SK-N-SH treated with all-trans-retinoic acid at 6 μM for 48 hours (cell line): ENCODE measurements around the gene FSTL1.

Experiments
- ATAC-seq: fragments of 200-7000 bp; cut with Tn5 transposase; 3 replicates; pipeline ENCODE4 v1.9.1; 2020; ENCODE audit warnings: mild to moderate bottlenecking, moderate library complexity
- ARNTL ChIP-seq: fragments of 450-650 bp; formaldehyde crosslinking; IDR thresholded peaks from 2 replicates; pipeline ENCODE4 v1.5.0; 2020; ENCODE audit warnings: low read depth, mild to moderate bottlenecking, moderate library complexity, borderline replicate concordance
- CSDC2 ChIP-seq: fragments of 250-450 bp; sonication (Bioruptor Pico); IDR thresholded peaks from 2 replicates; pipeline ENCODE4 v1.5.0; 2020; ENCODE audit warnings: mild to moderate bottlenecking, moderate library complexity
- ESRRG ChIP-seq: fragments of 250-450 bp; sonication (Bioruptor Pico); IDR thresholded peaks from 2 replicates; pipeline ENCODE4 v1.6.1; 2021; ENCODE audit warnings: mild to moderate bottlenecking
- GLIS3 ChIP-seq: fragments of 250-450 bp; sonication (Bioruptor Pico); IDR thresholded peaks from 2 replicates; pipeline ENCODE4 v1.5.0; 2020; ENCODE audit warnings: mild to moderate bottlenecking, moderate library complexity
- ISL1 ChIP-seq: fragments of 250-450 bp; sonication (Bioruptor Pico); IDR thresholded peaks from 2 replicates; pipeline ENCODE4 v2.1.2; 2022; ENCODE audit warnings: mild to moderate bottlenecking, moderate library complexity
- OSR1 ChIP-seq: fragments of 250-450 bp; sonication (Bioruptor Pico); IDR thresholded peaks from 2 replicates; pipeline ENCODE4 v1.8.0; 2022; ENCODE audit warnings: moderate library complexity, mild to moderate bottlenecking, inconsistent platforms
- PPARA ChIP-seq: fragments of 250-450 bp; sonication (Bioruptor Pico); IDR thresholded peaks from 2 replicates; pipeline ENCODE4 v1.5.0; 2020; ENCODE audit warnings: mild to moderate bottlenecking, borderline replicate concordance
- RARB ChIP-seq: fragments of 250-450 bp; sonication (Bioruptor Pico); IDR thresholded peaks from 2 replicates; pipeline ENCODE4 v1.8.0; 2021; ENCODE audit warnings: mild to moderate bottlenecking, moderate library complexity
- SNAI2 ChIP-seq: fragments of 250-450 bp; sonication (Bioruptor Pico); IDR thresholded peaks from 2 replicates; pipeline ENCODE4 v1.5.0; 2020; ENCODE audit warnings: mild to moderate bottlenecking, moderate library complexity
- TCF4 ChIP-seq: fragments of 250-450 bp; sonication (Bioruptor Pico); IDR thresholded peaks from 2 replicates; pipeline ENCODE4 v1.8.0; 2021; ENCODE audit warnings: mild to moderate bottlenecking, moderate library complexity, borderline replicate concordance
- ZC3H10 ChIP-seq: fragments of 250-450 bp; sonication (Bioruptor Pico); IDR thresholded peaks from 2 replicates; pipeline ENCODE4 v1.5.1; 2021; ENCODE audit warnings: mild to moderate bottlenecking, moderate library complexity
- ZFP3 ChIP-seq: fragments of 250-450 bp; sonication (Bioruptor Pico); IDR thresholded peaks from 2 replicates; pipeline ENCODE4 v1.5.0; 2020; ENCODE audit warnings: mild to moderate bottlenecking, moderate library complexity
- ZFP30 ChIP-seq: fragments of 450-650 bp; formaldehyde crosslinking; IDR thresholded peaks from 2 replicates; pipeline ENCODE4 v1.5.0; 2022; ENCODE audit warnings: mild to moderate bottlenecking, moderate library complexity
- ZNF565 ChIP-seq: fragments of 450-650 bp; formaldehyde crosslinking; conservative IDR thresholded peaks from 2 replicates; pipeline ENCODE4 v1.5.0; 2020; ENCODE audit warnings: low read depth, mild to moderate bottlenecking, moderate library complexity
- ZNF70 ChIP-seq: fragments of 450-650 bp; formaldehyde crosslinking; IDR thresholded peaks from 2 replicates; pipeline ENCODE4 v1.5.0; 2020; ENCODE audit warnings: mild to moderate bottlenecking, moderate library complexity
- ZNF8 ChIP-seq: fragments of 450-650 bp; formaldehyde crosslinking; IDR thresholded peaks from 2 replicates; pipeline ENCODE4 v1.5.0; 2020; ENCODE audit warnings: mild to moderate bottlenecking, moderate library complexity
- TF ChIP-seq, protein P1 (sequence below): fragments of 250-450 bp; sonication (Bioruptor Pico); IDR thresholded peaks from 2 replicates; pipeline ENCODE4 v1.5.0; 2020; ENCODE audit warnings: mild to moderate bottlenecking, moderate library complexity
- TF ChIP-seq, protein P2 (sequence below): fragments of 250-450 bp; sonication (Bioruptor Pico); IDR thresholded peaks from 2 replicates; pipeline ENCODE4 v1.8.0; 2020; ENCODE audit warnings: mild to moderate bottlenecking, moderate library complexity, borderline replicate concordance
- TF ChIP-seq, protein P3 (sequence below): fragments of 250-450 bp; sonication (Bioruptor Pico); IDR thresholded peaks from 2 replicates; pipeline ENCODE4 v1.5.1; 2021; ENCODE audit warnings: mild to moderate bottlenecking, moderate library complexity
- TF ChIP-seq, protein P4 (sequence below): fragments of 250-450 bp; sonication (Bioruptor Pico); IDR thresholded peaks from 2 replicates; pipeline ENCODE4 v1.5.1; 2020; ENCODE audit warnings: low read depth, mild to moderate bottlenecking, moderate library complexity

FSTL1 gene

DNA sequence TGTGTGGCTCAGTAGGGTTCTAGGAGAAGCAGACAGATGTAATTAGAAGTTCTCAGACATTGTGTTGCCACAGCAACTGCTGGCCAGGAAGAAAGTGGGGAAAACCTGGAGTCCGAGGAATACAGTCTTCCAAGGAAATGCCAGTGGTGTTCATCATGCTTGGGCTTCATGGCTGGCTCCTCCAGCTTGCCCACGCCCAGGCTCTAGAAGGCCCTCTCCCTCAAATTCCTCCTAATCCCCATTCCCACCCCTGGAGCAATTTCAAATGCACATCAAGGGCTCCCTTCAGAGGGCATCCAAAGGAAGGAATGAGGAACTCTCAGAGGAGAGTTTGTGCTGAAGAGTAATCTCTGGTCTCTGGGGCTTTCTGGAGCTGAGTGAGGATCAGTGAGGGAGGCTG is 21.9 kb downstream of the FSTL1 start (continued):
- no peak for TF ChIP-seq ESRRG
- TF ChIP-seq, protein P1, sequence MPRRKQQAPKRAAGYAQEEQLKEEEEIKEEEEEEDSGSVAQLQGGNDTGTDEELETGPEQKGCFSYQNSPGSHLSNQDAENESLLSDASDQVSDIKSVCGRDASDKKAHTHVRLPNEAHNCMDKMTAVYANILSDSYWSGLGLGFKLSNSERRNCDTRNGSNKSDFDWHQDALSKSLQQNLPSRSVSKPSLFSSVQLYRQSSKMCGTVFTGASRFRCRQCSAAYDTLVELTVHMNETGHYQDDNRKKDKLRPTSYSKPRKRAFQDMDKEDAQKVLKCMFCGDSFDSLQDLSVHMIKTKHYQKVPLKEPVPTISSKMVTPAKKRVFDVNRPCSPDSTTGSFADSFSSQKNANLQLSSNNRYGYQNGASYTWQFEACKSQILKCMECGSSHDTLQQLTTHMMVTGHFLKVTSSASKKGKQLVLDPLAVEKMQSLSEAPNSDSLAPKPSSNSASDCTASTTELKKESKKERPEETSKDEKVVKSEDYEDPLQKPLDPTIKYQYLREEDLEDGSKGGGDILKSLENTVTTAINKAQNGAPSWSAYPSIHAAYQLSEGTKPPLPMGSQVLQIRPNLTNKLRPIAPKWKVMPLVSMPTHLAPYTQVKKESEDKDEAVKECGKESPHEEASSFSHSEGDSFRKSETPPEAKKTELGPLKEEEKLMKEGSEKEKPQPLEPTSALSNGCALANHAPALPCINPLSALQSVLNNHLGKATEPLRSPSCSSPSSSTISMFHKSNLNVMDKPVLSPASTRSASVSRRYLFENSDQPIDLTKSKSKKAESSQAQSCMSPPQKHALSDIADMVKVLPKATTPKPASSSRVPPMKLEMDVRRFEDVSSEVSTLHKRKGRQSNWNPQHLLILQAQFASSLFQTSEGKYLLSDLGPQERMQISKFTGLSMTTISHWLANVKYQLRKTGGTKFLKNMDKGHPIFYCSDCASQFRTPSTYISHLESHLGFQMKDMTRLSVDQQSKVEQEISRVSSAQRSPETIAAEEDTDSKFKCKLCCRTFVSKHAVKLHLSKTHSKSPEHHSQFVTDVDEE (CRISPR knock-in tag): no peak
- TF ChIP-seq, all 23 proteins: peak for 0

DNA sequence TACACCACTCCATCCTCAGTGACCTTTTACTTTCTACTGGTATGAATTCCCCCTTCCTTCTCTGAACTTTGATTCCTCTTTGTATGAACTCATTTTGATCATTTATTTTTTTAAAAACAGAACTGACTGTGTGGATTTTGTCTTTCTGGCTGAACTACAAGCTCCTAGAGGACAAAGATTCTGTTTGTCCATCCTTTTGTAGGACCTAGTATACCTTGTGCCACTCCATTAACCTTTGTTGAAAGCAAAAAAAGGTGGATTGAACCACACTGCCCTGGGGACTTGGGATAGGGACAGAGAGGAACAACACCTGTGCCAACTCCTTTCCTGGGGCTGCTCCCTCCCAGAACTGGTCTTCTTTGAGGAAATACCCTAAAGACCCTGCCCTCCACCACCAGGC is 23.6 kb downstream of the FSTL1 start:
- TF ChIP-seq ZNF8 (no peak), ARNTL (CRISPR knock-in tag) (no peak), ZFP3 (CRISPR knock-in tag) (no peak)
- TF ChIP-seq, protein P1 (CRISPR knock-in tag): no peak
- no peak for ATAC-seq

DNA sequence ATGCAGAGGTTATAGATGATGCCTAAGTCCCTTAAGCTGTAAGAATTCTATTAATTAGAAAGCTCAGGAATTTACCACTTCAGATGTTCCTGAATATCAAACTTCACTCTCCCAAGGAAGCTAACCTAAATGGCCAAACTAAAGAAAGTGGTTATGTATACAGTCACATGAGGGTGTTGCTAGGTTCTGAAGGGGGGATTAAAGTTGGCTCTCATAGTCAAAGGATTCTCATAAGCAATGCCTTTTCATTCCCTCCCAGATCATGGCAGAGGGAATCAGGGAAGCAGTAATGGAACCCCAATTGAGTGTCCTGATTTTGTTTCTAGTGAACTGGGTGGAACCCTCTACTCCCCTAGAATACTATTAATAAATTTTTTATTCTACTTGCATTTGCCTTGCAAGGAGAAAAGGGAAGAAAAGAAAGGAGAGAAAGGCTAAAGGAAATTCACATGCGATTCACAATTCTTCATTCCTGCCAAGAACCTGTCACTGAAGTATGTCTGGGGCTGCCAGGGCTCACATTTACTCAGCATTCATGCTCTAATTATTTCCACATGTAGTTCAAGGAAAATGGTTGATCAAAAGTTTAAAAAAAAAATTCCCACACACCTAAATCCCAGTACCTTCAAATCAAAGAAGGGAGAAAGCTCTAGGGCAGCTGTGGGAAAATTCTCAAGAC is 25.1 kb downstream of the FSTL1 start:
- TF ChIP-seq ESRRG: no peak
- peak; percentile 64 for TF ChIP-seq TCF4 (CRISPR knock-in tag)
- no peak for TF ChIP-seq ZFP3 (CRISPR knock-in tag)
- peak; percentile 89 for TF ChIP-seq ISL1 (CRISPR knock-in tag)
- TF ChIP-seq, protein P2, sequence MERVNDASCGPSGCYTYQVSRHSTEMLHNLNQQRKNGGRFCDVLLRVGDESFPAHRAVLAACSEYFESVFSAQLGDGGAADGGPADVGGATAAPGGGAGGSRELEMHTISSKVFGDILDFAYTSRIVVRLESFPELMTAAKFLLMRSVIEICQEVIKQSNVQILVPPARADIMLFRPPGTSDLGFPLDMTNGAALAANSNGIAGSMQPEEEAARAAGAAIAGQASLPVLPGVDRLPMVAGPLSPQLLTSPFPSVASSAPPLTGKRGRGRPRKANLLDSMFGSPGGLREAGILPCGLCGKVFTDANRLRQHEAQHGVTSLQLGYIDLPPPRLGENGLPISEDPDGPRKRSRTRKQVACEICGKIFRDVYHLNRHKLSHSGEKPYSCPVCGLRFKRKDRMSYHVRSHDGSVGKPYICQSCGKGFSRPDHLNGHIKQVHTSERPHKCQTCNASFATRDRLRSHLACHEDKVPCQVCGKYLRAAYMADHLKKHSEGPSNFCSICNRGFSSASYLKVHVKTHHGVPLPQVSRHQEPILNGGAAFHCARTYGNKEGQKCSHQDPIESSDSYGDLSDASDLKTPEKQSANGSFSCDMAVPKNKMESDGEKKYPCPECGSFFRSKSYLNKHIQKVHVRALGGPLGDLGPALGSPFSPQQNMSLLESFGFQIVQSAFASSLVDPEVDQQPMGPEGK (CRISPR knock-in tag): 0 out of 2 replicates have a peak, but pooled peaks have one; percentile 20
- TF ChIP-seq GLIS3: no peak
- peak; percentile 84 for TF ChIP-seq ZFP30 (CRISPR knock-in tag)
- 0 out of 2 replicates have a peak, but pooled peaks have one; percentile 7 for TF ChIP-seq SNAI2 (CRISPR knock-in tag)
- TF ChIP-seq PPARA (CRISPR knock-in tag): no peak
- peak; percentile 59 for ATAC-seq

DNA sequence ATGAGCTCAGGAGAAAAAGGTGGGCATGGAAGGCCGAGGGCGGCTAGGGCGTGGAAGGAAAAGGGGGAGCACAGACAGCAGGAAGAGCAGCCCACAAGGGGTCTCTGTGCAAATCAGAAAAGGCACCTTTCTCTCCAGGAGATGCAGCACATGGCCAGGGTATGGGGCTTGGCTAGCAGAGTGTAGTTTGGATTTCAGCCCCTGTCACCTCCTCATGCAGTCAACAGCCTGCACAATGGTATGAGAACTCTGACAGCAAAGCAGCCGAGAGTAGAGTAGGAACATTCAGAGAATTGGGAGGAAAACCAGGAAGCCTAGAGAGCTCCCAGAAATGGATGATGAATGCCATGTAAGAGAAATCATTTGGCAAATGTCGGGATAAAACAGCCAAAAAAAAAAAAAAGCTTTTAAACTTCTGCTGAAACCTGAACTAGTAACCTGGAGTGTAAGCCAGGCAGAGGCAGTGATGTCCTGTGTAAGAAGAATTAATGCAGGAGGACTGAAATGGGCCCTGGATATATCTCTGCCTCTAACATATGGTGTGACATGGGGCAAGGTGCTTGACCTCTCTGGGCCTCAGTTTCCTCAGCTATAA is 25.7 kb downstream of the FSTL1 start:
- ATAC-seq: peak; percentile 24
- TF ChIP-seq, protein P2 (CRISPR knock-in tag): no peak
- no peak for TF ChIP-seq OSR1 (CRISPR knock-in tag)
- TF ChIP-seq ZNF8: no peak
- no peak for TF ChIP-seq ZC3H10 (CRISPR knock-in tag)
- TF ChIP-seq RARB (CRISPR knock-in tag): no peak
- TF ChIP-seq ZNF565 (CRISPR knock-in tag): no peak
- TF ChIP-seq, protein P3, sequence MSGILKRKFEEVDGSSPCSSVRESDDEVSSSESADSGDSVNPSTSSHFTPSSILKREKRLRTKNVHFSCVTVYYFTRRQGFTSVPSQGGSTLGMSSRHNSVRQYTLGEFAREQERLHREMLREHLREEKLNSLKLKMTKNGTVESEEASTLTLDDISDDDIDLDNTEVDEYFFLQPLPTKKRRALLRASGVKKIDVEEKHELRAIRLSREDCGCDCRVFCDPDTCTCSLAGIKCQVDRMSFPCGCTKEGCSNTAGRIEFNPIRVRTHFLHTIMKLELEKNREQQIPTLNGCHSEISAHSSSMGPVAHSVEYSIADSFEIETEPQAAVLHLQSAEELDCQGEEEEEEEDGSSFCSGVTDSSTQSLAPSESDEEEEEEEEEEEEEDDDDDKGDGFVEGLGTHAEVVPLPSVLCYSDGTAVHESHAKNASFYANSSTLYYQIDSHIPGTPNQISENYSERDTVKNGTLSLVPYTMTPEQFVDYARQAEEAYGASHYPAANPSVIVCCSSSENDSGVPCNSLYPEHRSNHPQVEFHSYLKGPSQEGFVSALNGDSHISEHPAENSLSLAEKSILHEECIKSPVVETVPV (CRISPR knock-in tag): no peak
- TF ChIP-seq, protein P1 (CRISPR knock-in tag): no peak
- no peak for TF ChIP-seq CSDC2 (CRISPR knock-in tag)
- no peak for TF ChIP-seq ZNF70 (CRISPR knock-in tag)
- TF ChIP-seq, protein P4, sequence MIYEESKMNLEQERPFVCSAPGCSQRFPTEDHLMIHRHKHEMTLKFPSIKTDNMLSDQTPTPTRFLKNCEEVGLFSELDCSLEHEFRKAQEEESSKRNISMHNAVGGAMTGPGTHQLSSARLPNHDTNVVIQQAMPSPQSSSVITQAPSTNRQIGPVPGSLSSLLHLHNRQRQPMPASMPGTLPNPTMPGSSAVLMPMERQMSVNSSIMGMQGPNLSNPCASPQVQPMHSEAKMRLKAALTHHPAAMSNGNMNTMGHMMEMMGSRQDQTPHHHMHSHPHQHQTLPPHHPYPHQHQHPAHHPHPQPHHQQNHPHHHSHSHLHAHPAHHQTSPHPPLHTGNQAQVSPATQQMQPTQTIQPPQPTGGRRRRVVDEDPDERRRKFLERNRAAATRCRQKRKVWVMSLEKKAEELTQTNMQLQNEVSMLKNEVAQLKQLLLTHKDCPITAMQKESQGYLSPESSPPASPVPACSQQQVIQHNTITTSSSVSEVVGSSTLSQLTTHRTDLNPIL: no peak
- no peak for TF ChIP-seq ARNTL (CRISPR knock-in tag)
- TF ChIP-seq SNAI2 (CRISPR knock-in tag): no peak
